ENCODE results near the gene PTGS2.
"Not testable (repeated sequence)": the region's sequence is repeated elsewhere in the genome, so short reads cannot be mapped to it uniquely, and the experiment has no call there.

DNA sequence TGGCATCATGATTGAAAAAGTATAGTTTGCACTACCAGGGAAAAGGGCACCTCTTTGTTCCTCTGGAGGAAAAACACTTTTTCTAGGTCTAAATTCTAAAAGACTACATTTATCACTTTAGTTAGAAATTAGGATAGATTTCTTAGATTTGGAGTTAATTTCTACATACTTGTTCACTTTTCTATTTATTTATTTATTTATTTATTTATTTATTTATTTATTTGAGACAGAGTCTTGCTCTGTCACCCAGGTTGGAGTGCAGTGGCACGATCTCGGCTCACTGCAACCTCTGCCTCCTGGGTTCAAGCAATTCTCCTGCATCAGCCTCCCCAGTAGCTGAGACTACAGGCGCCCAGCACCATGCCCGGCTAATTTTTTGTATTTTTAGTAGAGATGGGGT, 32.2 kb downstream of the PTGS2 start:
- TF ChIP-seq, protein P1, sequence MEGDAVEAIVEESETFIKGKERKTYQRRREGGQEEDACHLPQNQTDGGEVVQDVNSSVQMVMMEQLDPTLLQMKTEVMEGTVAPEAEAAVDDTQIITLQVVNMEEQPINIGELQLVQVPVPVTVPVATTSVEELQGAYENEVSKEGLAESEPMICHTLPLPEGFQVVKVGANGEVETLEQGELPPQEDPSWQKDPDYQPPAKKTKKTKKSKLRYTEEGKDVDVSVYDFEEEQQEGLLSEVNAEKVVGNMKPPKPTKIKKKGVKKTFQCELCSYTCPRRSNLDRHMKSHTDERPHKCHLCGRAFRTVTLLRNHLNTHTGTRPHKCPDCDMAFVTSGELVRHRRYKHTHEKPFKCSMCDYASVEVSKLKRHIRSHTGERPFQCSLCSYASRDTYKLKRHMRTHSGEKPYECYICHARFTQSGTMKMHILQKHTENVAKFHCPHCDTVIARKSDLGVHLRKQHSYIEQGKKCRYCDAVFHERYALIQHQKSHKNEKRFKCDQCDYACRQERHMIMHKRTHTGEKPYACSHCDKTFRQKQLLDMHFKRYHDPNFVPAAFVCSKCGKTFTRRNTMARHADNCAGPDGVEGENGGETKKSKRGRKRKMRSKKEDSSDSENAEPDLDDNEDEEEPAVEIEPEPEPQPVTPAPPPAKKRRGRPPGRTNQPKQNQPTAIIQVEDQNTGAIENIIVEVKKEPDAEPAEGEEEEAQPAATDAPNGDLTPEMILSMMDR (IDR thresholded peaks at IDR 0.05), result not testable (repeated sequence)
- not testable (repeated sequence) for TF ChIP-seq ZFX (IDR thresholded peaks at IDR 0.05; ENCODE audit: borderline replicate concordance)

Data from 22Rv1 (cell line).